Esophagus (tissue), 2 donors: ENCODE results near the gene MAGEF1. TPM values are rescaled to one million over a fixed set of nuclear protein-coding genes. Genes with fewer than 3 reads are reported as not detected.

ENCODE experiments used
- H3K27ac ChIP-seq, 2 donors: one replicate each; pipeline ENCODE4 v1.5.1; 2013; ENCODE audit warnings: low read depth in 2 of 2, mild to moderate bottlenecking in 2 of 2, inconsistent platforms in 1 of 2, low read length in 1 of 2, moderate library complexity in 1 of 2
- H3K27me3 ChIP-seq, 2 donors: one replicate each; pipeline ENCODE4 v1.6.1; 2013; ENCODE audit warnings: low read length in 2 of 2, control low read depth in 1 of 2, mild to moderate bottlenecking in 1 of 2; ENCODE audit not compliant: insufficient read depth in 2 of 2, control insufficient read depth in 1 of 2
- H3K36me3 ChIP-seq, 2 donors: one replicate each; pipeline ENCODE4 v1.6.1; 2013; ENCODE audit warnings: low read length in 1 of 2; ENCODE audit not compliant: control insufficient read depth in 2 of 2, insufficient read depth in 2 of 2
- H3K4me1 ChIP-seq, 2 donors: one replicate each; pipeline ENCODE4 v1.6.1; 2013; ENCODE audit warnings: low read length in 1 of 2; ENCODE audit not compliant: control insufficient read depth in 2 of 2, insufficient read depth in 2 of 2
- H3K4me3 ChIP-seq, 2 donors: one replicate each; pipeline ENCODE4 v1.5.1; 2013; ENCODE audit warnings: low read length in 2 of 2, mild to moderate bottlenecking in 2 of 2, low read depth in 1 of 2, moderate library complexity in 1 of 2
- H3K9me3 ChIP-seq, 2 donors: one replicate each; pipeline ENCODE4 v1.6.1; 2013; ENCODE audit warnings: mild to moderate bottlenecking in 2 of 2, low read depth in 1 of 2, low read length in 1 of 2, moderate library complexity in 1 of 2; ENCODE audit not compliant: control insufficient read depth in 2 of 2, insufficient read depth in 1 of 2
- WGBS, 2 donors: extraction: QIAGEN DNeasy Blood & Tissue Kit; methylation state at CpG; one replicate each; pipeline ENCODE4 v1.1.7; 2013; 5-methylcytosine and 5-hydroxymethylcytosine counted together
- polyA plus RNA-seq, 2 donors: library from polyadenylated mRNA; stranded (reverse); fragments of 200-250 nt; gene quantifications; one replicate each; pipeline ENCODE4 v1.2.3, GENCODE V29; 2013
- donor health status: healthy with polysubstance abuse.
- donor health status: Bipolar disorder and iron deficiency.

The MAGEF1 gene
- polyA plus RNA-seq, 2 donors = 25.7 to 27.2 TPM

GRCh38 chr3:184742676-184743135 is 30.8 kb upstream of the MAGEF1 start:
- Histone ChIP-seq H3K4me1 (peaks cover 4 to 16% of the 10 kb centered on the region in 2 donors), H3K4me3 (no peak overlapping the region), H3K27me3 (no peaks in the 10 kb centered on the region), H3K27ac (peak overlapping the region in 1 of 2 donors; percentile 43), H3K36me3 (no peaks in the 10 kb centered on the region), H3K9me3 (no peaks in the 10 kb centered on the region)
- 42 to 48% methylated on average over 4 of the region's 4 CpGs for WGBS, 2 donors

- Histone ChIP-seq H3K27ac (peak overlapping the region; percentile 43 to 57), H3K27me3 (no peaks in the 10 kb centered on the region), H3K9me3 (no peaks in the 10 kb centered on the region), H3K4me1 (peaks cover 4 to 21% of the 10 kb centered on the region in 2 donors), H3K36me3 (no peaks in the 10 kb centered on the region), H3K4me3 (no peak overlapping the region)
- WGBS, 2 donors = 79 to 84% methylated on average over 12 of the region's 12 CpGs
Observed at GRCh38 chr3:184741798-184742675, 30.2 kb upstream of the MAGEF1 start.

GRCh38 chr3:184741259-184741556 is 29.3 kb upstream of the MAGEF1 start:
- 56 to 68% methylated on average over 8 of the region's 8 CpGs for WGBS, 2 donors
- H3K4me3 ChIP-seq = no peak overlapping the region
- no peaks in the 10 kb centered on the region for H3K36me3 ChIP-seq
- peaks cover 4 to 24% of the 10 kb centered on the region in 2 donors for H3K4me1 ChIP-seq
- peak overlapping the region; percentile 97 to 98 for H3K27ac ChIP-seq
- H3K27me3 ChIP-seq = no peaks in the 10 kb centered on the region
- no peaks in the 10 kb centered on the region for H3K9me3 ChIP-seq

GRCh38 chr3:184740509-184741258 is 28.8 kb upstream of the MAGEF1 start:
- H3K27ac ChIP-seq = peak overlapping the region; percentile 97 to 98

GRCh38 chr3:184739594-184740505 is 28.0 kb upstream of the MAGEF1 start:
- Histone ChIP-seq H3K4me3 (no peak overlapping the region), H3K27ac (peak overlapping the region; percentile 97 to 98), H3K36me3 (no peaks in the 10 kb centered on the region), H3K9me3 (no peaks in the 10 kb centered on the region), H3K4me1 (peaks cover 4 to 24% of the 10 kb centered on the region in 2 donors), H3K27me3 (no peaks in the 10 kb centered on the region)
- WGBS, 2 donors = 73 to 74% methylated on average over 5 of the region's 5 CpGs

More at GRCh38 chr3:184740509-184741258, 28.8 kb upstream of the MAGEF1 start:
- Histone ChIP-seq H3K4me1 (peaks cover 4 to 24% of the 10 kb centered on the region in 2 donors), H3K27me3 (no peaks in the 10 kb centered on the region), H3K9me3 (no peaks in the 10 kb centered on the region), H3K4me3 (no peak overlapping the region), H3K36me3 (no peaks in the 10 kb centered on the region)
- WGBS, 2 donors = 55 to 69% methylated on average over 9 of the region's 9 CpGs

GRCh38 chr3:184738982-184739381 is 27.1 kb upstream of the MAGEF1 start:
- Histone ChIP-seq H3K4me1 (peaks cover 4 to 24% of the 10 kb centered on the region in 2 donors), H3K27ac (peak overlapping the region; percentile 95 to 98), H3K4me3 (no peak overlapping the region), H3K27me3 (no peaks in the 10 kb centered on the region), H3K36me3 (no peaks in the 10 kb centered on the region), H3K9me3 (no peaks in the 10 kb centered on the region)
- 88 to 89% methylated on average over 4 of the region's 4 CpGs for WGBS, 2 donors

GRCh38 chr3:184738506-184738890 is 26.6 kb upstream of the MAGEF1 start:
- Histone ChIP-seq H3K4me3 (no peak overlapping the region), H3K27me3 (no peaks in the 10 kb centered on the region), H3K27ac (peak overlapping the region; percentile 95 to 98), H3K4me1 (peaks cover 4 to 24% of the 10 kb centered on the region in 2 donors), H3K36me3 (no peaks in the 10 kb centered on the region), H3K9me3 (no peaks in the 10 kb centered on the region)
- 36 to 42% methylated on average over 8 of the region's 8 CpGs for WGBS, 2 donors

GRCh38 chr3:184737641-184738505 is 26.0 kb upstream of the MAGEF1 start:
- Histone ChIP-seq H3K36me3 (no peaks in the 10 kb centered on the region), H3K4me1 (peaks cover 4 to 24% of the 10 kb centered on the region in 2 donors), H3K27ac (peak overlapping the region; percentile 97 to 98), H3K4me3 (no peak overlapping the region), H3K27me3 (no peaks in the 10 kb centered on the region), H3K9me3 (no peaks in the 10 kb centered on the region)
- WGBS, 2 donors = 42 to 50% methylated on average over 15 of the region's 15 CpGs
